Brain microvascular endothelial cell (primary cell): ENCODE results near the gene HPCA.

Source experiments
- DNase-seq: peaks from one replicate; pipeline ENCODE4 v3.0.0-alpha.2; 2020
- H3K27ac ChIP-seq: fragments of 250-450 bp; sonication (Bioruptor Pico); 2 replicates; pipeline ENCODE4 v1.5.1; 2020; ENCODE audit warnings: mild to moderate bottlenecking, moderate library complexity
- H3K27me3 ChIP-seq: fragments of 250-450 bp; sonication (Bioruptor Pico); replicated peaks from 2 replicates; pipeline ENCODE4 v1.5.1; 2020; ENCODE audit warnings: mild to moderate bottlenecking
- H3K36me3 ChIP-seq: fragments of 250-450 bp; sonication (Bioruptor Pico); replicated peaks from 2 replicates; pipeline ENCODE4 v1.5.1; 2020; ENCODE audit warnings: mild to moderate bottlenecking
- H3K4me3 ChIP-seq: 2 replicates; pipeline ENCODE4 v1.5.1; 2011; ENCODE audit warnings: low read depth, mild to moderate bottlenecking, control low read depth, low read length, moderate library complexity
- in situ Hi-C: cut with HindIII; loops from 2 replicates; pipeline ENCODE4 v1.10.0; 2017; ENCODE audit warnings: low sequenced_read_pairs, low pct_ligation_motif_present
- TF ChIP-seq, protein P1 (sequence below): IDR thresholded peaks from 2 replicates; pipeline ENCODE4 v1.5.1; 2011; ENCODE audit warnings: low read depth, mild to moderate bottlenecking, moderate library complexity, low read length, control low read depth, inconsistent platforms; ENCODE audit errors: missing control alignments

Gene HPCA

DNA sequence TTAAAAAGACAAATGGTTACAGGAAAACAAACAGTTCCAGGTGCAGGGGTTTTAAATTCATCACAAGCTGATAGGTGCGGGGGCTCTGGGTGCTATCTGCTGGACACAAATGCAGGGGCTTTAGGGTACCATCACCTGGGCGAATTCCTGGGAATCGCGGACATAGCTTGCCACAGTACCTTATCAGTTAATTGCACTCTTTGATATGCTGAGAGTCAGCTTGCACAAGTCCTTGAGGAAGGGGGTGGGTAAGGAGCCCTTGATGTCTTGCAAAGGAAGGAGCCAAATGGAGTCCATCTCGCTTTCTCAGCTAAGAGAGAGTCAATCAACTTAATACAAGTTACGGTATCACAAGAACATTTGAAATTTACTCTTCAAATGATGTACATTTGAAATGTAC is 40.3 kb downstream of the HPCA start:
- no peak overlapping the region for H3K4me3 ChIP-seq
- no peaks in the 10 kb centered on the region for H3K27me3 ChIP-seq
- no peaks in the 10 kb centered on the region for H3K36me3 ChIP-seq
- H3K27ac ChIP-seq: no peak overlapping the region
- in situ Hi-C loops: no loop called here
- no peak for DNase-seq
- TF ChIP-seq, protein P1, sequence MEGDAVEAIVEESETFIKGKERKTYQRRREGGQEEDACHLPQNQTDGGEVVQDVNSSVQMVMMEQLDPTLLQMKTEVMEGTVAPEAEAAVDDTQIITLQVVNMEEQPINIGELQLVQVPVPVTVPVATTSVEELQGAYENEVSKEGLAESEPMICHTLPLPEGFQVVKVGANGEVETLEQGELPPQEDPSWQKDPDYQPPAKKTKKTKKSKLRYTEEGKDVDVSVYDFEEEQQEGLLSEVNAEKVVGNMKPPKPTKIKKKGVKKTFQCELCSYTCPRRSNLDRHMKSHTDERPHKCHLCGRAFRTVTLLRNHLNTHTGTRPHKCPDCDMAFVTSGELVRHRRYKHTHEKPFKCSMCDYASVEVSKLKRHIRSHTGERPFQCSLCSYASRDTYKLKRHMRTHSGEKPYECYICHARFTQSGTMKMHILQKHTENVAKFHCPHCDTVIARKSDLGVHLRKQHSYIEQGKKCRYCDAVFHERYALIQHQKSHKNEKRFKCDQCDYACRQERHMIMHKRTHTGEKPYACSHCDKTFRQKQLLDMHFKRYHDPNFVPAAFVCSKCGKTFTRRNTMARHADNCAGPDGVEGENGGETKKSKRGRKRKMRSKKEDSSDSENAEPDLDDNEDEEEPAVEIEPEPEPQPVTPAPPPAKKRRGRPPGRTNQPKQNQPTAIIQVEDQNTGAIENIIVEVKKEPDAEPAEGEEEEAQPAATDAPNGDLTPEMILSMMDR: no peak

DNA sequence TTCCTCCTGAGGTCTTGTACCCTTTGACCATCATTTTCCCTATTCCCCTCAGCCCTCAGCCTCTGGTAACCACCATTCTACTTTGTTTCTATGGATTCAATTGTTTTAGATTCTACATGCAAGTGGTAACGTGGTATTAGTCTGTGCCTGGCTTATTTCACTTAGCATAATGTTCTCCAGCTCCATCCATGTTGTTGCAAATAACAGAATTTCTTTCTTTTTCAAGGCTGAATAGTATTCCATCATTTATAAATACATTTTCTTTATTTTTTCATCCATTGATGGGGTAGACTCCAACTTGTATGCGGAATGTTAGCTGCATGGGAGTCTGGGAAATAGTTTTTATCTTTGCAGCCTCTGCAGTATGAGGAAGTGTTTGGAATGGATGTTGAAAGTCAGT is 41.1 kb downstream of the HPCA start:
- TF ChIP-seq, protein P1: no peak
- H3K27me3 ChIP-seq: no peaks in the 10 kb centered on the region
- in situ Hi-C loops: no loop called here

DNA sequence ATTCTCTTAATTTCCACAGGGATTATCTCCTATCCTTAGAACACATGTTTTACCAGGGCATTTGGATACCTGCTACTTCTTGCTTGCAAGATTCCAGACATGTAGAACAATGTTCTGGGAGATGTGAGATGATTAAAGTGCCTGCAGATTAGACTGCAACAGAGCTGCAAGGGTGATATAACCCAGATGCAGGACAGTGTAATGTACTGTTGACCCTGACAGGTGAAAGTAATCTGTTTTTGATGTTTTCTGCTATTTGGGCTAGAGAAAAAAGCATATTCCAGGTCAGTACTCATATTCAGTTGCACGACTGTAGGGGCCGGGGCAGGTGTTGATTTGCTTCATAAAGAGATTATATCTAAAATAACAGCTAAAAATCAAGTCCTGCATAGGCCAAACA is 42.0 kb downstream of the HPCA start:
- in situ Hi-C loops: no loop called here
- no peak for DNase-seq
- H3K27me3 ChIP-seq: no peaks in the 10 kb centered on the region
- no peaks in the 10 kb centered on the region for H3K36me3 ChIP-seq
- H3K4me3 ChIP-seq: no peak overlapping the region
- H3K27ac ChIP-seq: no peak overlapping the region
- TF ChIP-seq, protein P1: no peak

More for the DNA sequence above, 41.1 kb downstream of the HPCA start:
- DNase-seq: no peak
- H3K27ac ChIP-seq: no peak overlapping the region
- H3K4me3 ChIP-seq: no peak overlapping the region
- H3K36me3 ChIP-seq: no peaks in the 10 kb centered on the region

DNA sequence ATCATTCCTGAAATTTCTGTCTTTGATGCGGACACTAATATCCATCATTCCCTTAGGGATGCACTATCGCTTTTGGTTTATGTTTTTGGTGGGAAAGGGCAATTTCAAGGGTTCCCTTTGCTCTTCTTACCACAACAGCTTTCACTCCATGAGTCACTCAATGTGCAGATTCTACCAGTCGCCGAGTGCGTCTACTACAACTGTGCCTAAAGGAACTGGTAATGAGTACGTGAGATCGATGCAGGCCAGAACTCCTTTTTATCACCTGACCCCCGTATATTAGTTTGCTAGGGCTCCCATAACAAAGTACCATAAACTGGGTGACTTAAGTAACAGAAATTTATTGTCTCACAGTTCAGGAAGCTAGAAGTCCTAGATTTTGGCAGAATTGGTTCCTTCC is 42.4 kb downstream of the HPCA start:
- Histone ChIP-seq H3K27me3 (no peaks in the 10 kb centered on the region), H3K27ac (no peak overlapping the region), H3K36me3 (no peaks in the 10 kb centered on the region), H3K4me3 (no peak overlapping the region)
- in situ Hi-C loops: no loop called here
- no peak for DNase-seq
- TF ChIP-seq, protein P1: no peak

DNA sequence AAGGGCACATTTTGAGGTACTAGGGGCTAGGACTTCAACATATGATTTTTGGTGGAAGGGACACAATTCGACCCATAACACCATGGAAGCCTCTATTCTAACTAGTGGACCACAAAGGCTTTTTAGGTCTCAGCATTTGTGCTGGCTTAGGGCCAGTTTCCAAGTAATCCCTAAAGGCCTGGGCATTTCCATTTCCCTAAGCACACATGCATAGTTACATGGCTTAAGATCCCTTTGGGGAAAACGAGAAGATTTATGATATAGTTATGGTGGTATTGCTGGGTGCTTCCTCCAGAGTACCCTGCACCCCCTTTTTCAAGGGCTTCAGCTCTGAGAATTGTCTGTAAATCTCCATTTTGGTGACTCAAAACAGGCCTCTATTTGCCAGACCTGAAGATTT is 43.1 kb downstream of the HPCA start:
- in situ Hi-C loops: no loop called here
- no peaks in the 10 kb centered on the region for H3K27me3 ChIP-seq
- no peak for DNase-seq
- no peak overlapping the region for H3K4me3 ChIP-seq
- H3K36me3 ChIP-seq: no peaks in the 10 kb centered on the region
- TF ChIP-seq, protein P1: no peak
- H3K27ac ChIP-seq: no peak overlapping the region

DNA sequence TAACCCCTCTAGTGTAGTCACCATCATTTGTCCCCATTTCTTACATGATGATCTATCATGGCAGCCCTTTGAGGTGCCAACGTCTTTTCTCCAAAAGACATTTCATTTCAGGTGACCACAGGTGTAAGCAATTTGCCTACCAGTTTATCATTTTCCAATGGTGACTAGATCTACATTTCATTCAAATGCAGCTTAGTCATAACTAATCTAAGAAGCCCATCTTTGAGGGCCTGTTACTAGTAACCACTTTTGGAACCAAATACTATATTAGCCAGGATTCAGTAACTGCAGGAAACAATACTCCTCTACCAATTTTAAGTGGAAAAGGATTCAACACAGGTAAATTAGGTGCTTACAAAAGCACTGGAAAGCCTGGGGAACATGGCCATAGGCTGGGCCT is 45.5 kb downstream of the HPCA start:
- TF ChIP-seq, protein P1: no peak
- Histone ChIP-seq H3K4me3 (no peak overlapping the region), H3K27me3 (no peaks in the 10 kb centered on the region), H3K36me3 (peaks cover 14% of the 10 kb centered on the region), H3K27ac (no peak overlapping the region)
- no peak for DNase-seq
- in situ Hi-C loops: no loop called here
